HG02610 (cell line): Measurements from ENCODE around the gene SAMD3.
"Not testable (repeated sequence)": the region's sequence is repeated elsewhere in the genome, so short reads cannot be mapped to it uniquely, and the experiment has no call there.

Experiments used
- ATAC-seq: cut with Tn5 transposase; IDR thresholded peaks from one replicate; pipeline ENCODE4 v1.9.1; 2021; ENCODE audit warnings: mild to moderate bottlenecking, moderate library complexity; ENCODE audit not compliant: unreplicated experiment

The SAMD3 gene

DNA sequence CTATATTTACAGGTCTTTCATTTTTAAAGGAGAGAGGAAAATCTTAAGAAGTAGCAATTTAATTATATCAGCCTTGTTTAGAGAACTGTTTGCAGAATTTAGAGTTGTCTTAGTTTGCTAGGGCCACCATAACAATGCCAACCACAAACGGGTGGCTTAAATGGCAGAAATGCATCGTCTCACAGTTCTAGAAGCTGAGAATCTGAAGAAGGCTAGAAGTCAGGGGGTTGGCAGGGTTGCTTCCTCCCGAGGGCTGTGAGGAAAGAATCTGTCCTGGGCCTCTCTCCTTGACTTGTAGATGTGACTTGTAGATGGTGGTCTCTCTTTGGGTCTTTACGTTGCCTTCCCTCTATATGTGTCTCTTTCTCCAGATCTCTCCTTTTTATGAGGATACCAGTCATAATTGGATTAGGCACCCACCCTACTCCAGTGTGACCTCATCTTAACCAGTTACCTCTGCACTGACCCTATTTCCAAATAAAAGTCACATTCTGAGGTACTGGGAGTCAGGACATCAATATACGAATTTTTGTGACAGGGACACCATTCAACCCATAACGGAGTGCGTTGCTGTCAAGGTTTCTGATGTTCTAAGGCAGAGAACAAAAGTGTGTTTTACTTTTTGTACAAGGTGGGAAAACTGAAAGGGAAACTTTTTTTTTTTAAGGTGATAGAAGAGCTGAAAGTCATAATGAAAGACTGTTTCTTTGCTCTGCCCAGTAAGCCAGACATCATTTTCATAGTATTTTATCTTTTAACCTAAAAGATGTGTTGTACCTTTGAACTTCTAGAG lies 84.4 kb downstream of the SAMD3 start:
- ATAC-seq: peak; percentile 82

DNA sequence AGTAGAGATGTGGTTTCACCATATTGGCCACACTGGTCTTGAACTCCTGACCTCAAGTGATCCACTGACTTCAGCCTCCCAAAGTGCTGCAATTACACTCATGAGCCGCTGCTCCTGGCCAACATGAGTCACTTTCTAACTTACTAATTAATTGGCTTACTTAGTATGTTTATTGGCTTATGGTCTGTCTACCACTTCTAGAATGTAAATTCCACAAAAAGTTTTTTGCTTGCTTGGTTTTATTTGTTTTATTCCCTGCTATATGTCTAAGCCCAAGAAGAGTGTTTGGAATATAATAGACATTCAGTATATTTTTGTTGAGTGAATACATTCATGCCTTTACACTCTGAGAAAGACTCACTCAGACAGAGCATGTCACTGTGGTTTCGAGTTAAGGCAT lies 86.0 kb downstream of the SAMD3 start:
- no peak for ATAC-seq

DNA sequence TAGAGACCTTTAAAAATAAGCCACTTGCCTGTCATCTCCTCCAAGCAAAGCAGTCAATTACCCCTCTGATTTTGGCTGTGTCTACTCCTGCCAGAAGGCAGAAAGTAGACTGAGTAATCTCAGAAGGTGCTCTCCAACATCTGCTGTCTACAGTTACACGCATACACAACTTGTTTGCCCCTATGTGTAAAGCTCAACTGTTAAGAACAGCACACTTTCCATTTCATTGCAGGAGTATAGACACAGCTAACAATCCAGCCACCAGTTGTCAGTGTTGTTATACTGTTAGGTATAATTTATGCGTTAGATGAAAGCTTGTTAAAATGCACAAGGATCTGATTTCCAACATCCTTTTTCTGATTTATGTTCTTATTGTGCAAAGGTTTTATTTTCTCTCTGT lies 88.2 kb downstream of the SAMD3 start:
- no peak for ATAC-seq

DNA sequence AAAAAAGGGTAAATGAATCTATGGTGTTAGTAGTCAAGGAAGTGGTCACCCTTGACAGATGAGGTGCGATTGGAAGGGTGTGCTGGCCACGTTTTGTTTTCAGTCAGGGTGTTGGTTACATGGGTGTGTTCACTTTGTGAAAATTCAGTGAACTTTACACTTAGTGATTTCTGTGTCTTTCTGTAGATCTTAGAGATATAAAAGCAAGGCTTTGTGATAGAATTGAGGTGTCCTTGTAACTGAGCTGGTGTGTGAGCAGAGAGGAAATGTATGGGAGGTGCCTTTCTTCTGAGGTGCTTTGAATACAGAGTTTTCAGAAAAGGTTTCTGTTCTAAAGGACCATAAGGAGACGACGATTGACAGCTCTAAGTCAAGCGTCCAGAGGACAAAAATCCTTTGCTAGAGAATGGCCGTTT lies 90.5 kb downstream of the SAMD3 start:
- ATAC-seq: peak; percentile 91

- no peak for ATAC-seq
Measured at GRCh38 chr6:130129762-130130246, 92.9 kb downstream of the SAMD3 start.

- no peak for ATAC-seq
Measured at GRCh38 chr6:130128326-130128725, 94.4 kb downstream of the SAMD3 start.

DNA sequence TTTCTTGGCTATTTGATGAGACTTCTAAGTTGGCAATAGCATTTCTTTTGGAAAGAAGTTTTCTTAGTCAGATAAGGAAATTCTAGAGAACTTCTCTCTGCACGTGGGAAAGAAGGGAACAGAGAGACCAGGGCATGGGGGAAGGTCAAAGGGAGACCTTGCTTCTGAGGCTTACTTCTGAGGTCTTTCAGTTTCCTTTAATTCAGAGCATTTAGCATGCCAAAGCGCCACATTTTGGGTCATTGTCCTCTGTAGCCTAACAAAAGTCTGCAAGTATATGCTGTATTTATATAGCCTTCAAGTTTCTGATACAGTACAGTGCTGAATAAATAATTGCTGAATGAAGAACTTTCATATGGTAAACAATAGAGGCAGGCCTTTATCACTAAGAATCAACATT lies 95.6 kb downstream of the SAMD3 start:
- no peak for ATAC-seq

DNA sequence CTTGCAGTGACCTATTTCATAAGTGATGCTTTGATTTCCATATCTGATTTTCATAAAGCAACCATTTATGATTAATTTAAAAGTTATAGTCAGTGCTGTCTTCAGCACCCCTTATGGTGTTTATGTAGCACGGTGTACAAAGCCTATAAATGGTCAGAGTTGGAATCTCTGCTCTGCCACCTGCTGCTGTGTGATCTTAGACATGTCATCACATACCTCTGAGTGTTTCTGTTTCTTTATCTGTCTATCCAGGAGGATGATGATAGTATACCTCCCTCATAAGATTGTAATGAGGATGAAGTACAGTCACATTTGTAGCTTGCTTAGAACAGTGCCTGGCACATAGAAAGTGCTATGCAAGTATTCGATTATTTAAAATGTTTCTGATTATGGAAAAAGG lies 100.5 kb downstream of the SAMD3 start:
- no peak for ATAC-seq

DNA sequence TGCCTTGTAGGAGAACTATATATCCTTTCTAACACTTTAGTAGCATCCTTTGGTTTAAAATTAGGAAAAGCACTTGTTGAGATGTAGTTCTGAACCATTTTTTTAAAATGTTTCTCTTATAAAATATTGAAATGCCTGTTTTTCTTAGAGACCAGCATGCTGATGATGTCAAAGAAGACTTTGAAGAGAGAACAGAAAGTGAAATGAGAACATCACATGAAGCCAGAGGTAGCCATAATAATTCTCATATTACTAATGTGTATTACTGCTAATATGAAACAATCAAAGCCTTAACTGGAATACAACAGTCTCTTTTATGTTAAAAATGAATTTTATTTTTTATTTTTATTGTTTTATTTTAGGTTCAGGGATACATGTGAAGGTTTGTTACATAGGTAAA lies 102.0 kb downstream of the SAMD3 start:
- ATAC-seq: no peak

DNA sequence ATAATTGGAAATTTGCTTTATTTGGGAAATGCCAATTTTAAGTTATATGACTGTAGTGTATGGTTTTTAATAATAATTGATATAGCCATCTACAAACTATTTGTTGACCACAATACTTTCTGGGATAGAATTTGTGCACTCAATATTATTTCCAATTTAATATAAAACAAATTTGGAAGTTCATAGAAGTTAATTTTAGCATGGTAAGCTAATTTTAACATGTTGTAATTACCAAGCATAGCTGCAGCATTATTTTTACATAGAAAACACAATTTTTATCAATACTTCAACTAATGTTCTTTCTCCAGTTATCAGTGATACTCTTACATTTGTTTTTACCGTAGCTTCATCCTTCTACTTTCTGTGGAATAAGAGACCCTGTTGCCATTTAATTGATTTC lies 103.5 kb downstream of the SAMD3 start:
- no peak for ATAC-seq

GRCh38 chr6:130118236-130118635 lies 104.5 kb downstream of the SAMD3 start:
- ATAC-seq: peak; percentile 32

GRCh38 chr6:130117187-130117701 lies 105.5 kb downstream of the SAMD3 start:
- ATAC-seq: not testable (repeated sequence)

DNA sequence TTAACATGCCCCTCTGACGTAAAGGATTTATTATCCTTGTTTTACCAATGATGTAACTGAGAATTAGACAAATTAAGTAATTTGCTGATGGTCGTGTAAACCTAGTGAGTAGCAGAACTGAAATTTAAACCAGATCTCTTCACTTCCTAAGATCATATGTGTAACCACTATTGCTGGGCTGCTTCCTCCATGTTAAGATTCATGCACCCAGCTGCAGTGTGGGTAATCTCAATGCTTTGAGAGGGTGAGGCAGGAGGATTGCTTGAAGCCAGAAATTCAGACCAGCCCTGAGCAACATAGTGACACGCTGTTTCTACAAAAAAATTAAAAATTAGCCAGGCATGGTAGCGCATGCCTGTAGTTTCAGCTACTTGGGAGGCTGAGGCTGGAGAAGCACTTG lies 106.5 kb downstream of the SAMD3 start:
- no peak for ATAC-seq

DNA sequence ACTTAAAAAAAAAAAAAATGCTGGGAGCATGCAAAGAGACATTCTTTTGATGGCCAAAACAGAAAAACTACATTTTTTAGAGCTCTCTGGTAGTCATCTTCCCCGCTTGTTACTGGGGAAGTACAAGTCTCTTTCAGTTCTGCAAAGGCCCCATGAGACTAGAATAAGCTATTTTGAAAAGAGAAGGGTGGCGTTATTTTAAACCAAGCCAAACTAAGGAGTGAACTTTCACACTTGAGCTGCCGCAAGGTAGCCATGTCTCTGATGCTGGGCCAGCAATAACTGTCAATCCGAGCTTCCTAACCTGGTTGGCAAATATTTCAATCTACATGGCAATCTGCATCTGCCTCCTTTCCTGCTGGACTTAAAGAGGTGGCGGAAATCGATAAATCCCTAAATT lies 107.7 kb downstream of the SAMD3 start:
- ATAC-seq: peak; percentile 90

GRCh38 chr6:130113201-130113710 lies 109.5 kb downstream of the SAMD3 start:
- no peak for ATAC-seq

- ATAC-seq: no peak
Measured at GRCh38 chr6:130111031-130111430, 111.7 kb downstream of the SAMD3 start.

GRCh38 chr6:130107710-130108109 lies 115.0 kb downstream of the SAMD3 start:
- ATAC-seq: no peak

DNA sequence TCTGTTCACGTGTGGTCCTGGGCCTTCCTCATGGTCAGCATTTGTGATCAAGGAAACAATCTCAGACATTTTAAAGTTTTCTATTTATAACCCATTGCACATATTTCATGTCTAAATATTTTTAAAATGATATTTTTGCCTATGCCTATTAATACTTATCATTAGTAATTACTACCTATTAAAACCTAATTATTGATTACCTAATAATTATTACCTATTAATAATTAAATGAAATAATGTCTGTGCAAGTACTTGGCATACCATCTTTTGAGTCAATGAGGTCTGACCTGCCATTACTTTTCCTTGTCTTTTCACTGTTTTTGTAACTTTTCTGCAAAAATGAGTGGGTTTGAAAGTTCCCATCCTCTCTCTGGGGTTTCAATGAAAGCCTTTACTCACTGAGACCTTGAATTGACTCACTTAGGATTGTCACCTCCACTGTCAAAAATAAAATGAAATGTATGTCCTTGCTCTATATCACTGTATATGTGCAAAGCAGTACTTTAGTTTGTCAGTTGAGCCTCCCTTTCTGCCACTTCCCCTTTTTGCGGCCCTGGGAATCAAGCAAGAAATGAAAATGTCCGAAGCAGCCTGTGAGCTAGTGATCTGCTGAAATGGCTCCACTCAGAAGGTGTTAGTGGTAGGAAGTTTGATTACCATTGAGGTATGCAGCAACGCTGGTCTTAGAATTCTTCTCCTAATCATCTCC lies 116.6 kb downstream of the SAMD3 start:
- ATAC-seq: peak; percentile 90

- no peak for ATAC-seq
Measured at GRCh38 chr6:130099119-130099518, 123.6 kb downstream of the SAMD3 start.

DNA sequence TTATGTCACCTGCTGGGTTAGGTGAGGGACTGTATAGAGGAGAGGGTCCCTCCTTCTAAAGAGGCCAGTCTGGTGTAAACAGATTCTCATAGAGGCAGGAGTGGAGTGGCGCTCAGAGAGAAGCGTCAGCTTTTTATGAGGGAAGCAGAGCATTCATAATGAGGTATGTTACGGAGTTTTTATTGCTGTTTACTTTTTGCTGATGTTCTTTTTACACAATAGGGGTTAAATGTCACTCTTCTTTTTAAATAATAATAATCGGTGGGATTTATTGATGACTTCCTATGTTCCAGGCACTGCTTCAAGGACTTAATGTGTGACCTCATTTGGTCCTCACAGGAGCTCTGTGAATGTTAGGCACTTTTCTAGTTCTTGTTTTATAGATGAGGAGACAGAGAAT lies 124.4 kb downstream of the SAMD3 start:
- no peak for ATAC-seq
